ENCODE results near the gene ABLIM1.

ABLIM1 gene

DNA sequence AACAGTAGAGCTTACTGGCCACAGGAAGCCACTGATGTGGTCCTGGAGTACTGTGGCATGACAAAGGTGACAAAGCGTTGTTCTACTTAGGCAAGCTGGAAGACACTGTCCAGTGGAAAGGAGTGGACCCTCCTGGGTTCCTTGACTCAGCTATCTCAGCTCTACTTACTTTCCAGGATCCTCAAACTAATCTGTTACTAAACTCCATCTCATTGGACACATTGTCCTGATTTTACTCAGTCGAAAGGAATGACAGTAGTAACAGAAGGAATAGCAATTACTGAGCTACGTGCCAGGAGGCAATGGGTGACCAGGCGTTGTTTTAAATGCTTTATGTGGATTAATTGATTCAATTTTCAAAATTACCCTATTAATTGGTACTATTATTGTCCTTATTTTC is 41.6 kb downstream of the ABLIM1 start:
- no peak for FAIRE-seq

DNA sequence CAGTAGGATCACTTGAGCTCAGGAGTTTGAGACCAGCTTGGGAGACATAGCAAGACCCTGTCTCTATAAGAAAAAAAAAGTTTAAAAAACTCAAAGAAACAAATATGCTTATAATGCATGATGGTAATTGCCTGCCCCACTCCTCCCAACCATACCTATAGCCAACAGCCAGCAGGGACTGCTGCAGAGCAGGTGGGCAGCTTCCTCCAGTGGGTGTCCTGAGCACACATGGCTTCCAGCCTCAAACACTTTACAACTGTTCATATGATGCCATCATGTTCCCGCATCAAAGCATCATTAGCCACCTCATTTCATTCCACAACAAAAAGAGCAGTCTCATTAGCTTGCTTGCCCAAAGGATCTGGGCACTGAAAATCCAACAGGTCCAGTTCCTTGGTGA is 42.0 kb downstream of the ABLIM1 start:
- FAIRE-seq, result no peak

DNA sequence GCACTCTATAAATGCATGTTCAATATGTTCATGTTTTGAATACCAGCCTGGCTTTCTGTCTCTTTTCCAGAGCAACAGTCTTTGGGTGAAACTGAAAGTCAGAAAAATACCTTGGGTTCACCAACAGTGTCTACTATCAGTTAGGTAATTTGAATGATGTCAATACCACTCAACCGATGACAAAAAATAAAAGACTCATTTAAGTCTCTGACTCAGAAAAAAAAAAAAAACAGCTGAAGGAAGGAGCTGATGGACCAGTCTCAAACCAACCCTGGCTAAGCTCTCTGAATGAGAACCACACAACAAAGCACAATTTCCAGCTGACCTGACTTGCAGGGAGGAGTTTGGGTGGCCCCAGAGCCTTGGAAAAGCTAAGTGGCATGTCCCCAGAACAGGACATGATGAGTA is 42.5 kb downstream of the ABLIM1 start:
- no peak for FAIRE-seq

DNA sequence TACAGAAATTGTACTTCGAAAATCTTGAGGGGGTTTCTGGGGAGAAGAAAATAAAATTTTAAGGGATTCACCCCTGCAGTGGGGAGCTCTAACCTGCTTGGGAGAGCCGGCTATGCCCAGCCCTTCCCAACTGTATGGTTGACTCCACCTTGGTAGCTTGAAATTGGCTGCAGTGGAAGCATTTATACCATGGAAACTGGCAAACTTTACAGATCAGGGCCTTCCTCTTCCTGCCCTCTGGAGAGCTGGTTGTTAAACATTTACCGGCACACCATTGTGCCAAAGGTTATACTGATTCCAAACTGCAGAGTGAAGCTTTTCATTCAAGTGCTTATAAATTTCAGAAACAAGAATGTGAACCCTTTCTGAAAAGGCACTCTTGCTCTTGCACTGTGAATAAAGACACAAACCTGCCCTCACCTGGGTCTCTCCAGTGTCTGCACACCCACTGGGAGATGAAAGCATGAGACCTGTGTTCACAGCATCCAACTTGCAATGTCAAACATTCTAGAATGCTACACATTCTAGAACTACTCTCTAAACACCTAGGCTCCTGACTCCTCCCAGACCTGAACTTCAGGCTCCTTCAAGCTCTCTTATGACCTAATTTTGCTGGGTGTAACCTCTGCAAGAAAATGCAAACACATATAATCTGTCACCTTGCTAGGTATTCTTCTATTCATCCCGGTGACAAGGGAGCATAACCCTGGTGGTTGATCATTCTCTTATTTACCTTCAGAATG is 44.7 kb downstream of the ABLIM1 start:
- FAIRE-seq, result no peak

DNA sequence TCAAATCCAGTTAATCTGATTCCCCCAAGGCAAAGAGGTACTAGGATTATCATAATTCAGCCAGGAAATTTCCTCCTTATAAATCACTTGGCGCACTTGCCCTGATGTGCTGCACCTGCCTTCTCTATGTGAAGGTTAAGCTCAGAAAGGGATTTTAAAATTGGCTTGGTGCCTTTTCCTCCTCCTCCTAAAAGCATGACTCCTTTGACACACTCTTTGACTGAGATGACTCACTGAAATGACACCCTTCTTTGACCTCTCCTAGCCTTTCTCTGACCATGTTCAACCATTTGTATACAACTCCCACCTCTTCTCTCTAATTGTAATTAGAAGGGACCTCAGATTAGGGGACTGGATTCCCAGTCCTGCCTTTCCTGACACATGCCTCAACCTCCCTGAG is 46.5 kb downstream of the ABLIM1 start:
- FAIRE-seq, result no peak

DNA sequence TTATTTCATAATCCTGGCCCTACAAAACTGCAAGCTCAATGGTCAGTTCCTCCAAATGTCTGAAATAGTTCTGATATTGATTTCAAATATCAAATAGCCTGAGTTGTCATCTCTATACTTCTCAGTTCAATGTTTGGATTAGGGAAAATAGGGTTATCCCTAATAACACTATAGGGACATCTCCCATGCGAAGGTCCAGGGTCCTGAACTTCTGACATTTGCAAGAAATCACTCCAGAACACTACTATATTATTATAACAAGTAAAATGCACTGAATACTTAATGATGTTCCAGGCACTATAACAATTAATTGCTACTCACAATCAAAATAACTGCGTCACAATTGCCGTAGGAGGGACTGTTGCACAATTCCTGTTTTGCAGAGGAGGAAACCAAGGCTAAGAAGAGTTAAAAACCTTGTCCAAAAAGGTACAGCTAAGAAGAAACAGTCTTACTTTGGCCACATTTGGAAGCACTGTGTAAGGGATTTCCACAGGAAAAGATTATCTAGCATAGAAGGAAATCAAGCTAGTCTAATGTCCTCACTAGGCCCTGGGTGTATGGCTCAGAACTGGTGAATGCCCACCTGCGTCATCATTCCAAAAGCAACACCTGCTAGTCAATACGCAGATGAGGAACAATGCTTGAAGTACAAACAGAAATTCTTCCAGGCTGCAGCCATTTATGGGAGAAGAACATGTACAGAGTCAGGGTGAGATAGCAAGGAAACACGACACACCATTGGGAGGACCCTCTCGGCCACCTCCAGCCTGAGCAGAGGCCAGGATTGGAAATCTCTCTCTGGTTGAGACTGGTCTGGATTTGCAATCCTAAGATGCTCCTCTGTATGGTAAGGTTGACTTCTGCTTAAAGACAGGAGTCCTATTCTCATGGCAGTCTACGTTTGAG is 48.3 kb downstream of the ABLIM1 start:
- no peak for FAIRE-seq

DNA sequence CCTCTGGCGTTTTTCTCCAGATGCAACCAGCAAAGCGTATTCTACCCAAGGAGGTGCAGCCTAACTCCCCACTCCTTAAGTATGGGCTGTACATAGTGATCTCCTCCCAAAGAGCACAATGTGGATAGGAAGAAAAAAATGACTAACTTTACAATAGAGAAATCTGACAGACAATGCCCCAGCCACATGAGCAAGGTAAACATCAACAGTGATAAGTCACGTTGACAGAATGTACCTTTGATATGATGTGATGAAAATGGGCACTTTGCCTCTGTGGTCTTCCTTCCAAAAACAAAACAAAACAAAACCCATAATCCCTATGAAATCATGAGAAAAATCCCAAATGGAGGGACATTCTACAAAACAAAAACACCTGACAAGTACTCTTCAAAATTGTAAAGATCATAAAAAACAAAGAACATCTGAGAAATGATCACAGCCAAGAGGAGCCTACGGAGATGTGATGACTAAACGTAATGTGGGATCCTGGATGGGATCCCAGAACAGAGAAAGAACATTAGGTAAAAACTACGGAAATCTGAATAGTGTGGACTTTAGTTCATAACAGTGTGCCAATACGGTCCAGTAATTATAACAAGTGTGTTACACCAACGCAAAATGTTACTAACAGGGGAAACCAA is 50.6 kb downstream of the ABLIM1 start:
- no peak for FAIRE-seq

DNA sequence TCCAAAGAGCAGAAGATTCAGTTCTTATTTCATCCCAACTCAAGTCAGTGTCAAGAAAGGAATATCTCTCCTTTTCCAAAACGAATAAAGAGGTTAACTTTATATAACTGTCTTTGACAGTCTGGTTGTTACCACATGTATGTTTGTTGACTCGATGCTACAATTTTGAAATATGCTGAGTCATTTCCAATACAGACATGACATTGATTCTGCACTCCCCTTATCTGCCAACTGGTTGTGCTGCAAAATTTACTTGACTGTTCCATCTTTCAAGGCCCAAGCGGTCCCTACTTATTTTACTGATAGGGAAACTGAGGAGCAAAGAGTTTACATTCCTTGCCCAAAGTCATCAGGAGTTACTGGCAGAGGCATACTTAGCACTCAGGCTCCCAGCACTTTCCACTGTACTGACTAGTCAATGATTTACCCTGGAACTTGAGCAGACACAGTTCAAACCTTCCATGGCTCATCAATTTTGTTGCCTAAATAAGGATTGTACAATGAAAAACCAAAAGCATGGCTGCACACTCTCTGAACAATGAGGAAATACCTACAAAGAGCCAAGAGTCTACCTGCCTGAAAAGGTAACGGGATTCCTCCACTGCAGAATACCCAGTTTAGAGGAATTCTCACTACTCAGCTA is 52.8 kb downstream of the ABLIM1 start:
- no peak for FAIRE-seq

DNA sequence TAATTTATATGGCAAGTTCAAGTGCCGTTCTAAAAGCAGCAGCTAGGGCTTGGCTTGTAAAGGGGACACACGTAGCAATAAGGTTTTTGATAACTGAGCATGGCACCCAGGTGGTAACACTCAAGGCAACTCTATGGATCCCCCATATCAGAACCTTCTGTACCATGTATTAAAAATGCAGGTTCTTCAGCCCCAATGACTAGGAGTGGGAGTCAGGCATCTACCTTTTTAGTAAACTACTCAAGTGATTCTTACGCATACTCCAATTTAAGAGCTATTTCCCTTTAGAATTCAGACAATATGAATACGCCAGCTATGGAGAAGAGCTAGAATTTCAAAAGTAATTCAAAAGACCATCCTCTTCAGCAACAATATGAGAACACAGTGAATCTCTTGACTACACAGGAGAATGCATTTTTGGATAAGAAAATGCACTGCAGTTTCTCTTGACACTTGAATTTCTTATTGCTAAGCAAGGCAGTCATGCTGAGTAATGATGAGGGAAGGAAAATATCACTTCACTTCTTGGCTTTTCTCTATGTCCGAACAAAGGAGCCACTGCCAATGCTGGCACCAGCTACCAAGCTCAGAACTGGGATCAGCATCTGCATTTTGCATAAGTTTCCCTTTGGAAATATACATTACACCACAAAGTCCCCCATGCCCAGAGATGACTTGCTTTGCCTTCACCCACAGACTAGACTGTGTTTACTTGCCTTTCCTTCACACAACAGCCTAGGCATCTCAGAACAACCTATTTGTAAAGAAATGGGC is 53.5 kb downstream of the ABLIM1 start:
- no peak for FAIRE-seq

DNA sequence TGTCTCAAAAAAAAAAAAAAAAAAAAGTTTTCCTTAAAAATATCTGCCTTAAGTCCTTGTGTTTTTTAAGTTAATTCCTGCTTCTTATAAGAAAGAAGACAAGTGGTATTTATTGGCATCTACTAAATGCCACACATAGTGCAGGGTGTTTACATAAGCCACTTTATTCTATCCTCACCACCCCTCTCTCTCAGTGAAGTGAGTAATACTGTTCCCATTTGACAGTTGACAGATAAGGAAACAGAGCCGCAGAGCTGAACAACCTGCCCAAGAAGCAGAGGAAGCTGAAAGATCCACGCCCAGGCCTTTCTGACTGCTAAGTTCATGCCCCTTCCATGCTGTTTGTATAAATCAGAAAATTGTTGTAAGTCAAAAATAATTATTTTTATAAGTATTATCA is 54.1 kb downstream of the ABLIM1 start:
- FAIRE-seq, result no peak

DNA sequence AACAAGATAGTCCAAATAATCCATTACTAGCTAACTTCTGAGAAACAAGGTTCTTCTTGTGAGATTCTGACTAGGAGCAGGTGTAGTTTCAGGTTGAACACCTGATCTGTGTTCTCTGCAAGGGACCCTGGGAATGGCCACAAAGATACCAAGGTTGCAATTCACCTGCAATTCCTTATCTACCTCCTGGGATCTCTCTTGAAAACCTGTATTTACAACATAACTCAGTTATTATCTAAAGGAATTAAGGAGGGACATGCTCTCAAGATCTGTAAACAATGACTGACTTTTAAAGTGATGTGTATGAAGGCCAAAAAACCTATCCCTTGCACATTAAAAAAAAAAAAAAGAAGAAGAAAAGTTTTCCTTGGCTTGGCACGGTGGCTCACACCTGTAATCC is 54.8 kb downstream of the ABLIM1 start:
- FAIRE-seq, result no peak

DNA sequence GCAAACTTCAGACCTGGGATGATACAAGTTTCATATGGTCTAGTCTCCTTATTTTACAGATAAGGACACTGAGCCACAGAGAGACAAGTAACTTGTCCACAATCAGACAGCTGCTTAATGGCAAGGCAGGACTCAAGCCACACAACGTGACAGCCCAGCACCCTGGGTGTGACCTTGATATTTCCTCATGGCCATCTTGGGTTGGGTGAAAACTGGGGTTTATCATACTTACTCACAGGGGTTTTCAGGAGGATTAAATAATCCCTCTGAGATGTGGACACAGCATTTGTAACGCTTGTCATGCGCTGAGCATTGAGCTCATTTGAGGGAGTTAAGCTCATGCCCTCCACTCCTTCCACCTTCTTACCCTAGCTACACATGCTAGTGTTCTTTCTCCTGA is 58.0 kb downstream of the ABLIM1 start:
- no peak for FAIRE-seq

DNA sequence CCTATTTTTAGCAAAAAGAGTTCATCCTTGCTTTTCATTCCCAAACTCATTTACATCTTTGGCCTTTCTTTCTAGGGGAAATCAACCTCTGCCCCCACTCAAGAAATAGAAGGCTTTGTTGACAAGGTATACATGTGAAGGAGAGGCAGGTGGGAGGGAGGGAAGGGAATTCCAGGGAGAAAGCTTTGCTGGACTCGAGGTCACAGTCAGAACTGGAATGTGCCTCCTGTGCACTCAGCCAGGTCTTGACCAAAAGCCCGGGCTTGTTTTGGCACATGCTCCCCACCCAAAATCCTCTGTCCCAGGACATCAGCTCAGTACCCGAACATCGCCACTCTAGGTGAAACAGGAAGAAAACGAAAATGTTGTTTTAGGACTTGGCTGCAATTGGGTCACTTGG is 61.3 kb downstream of the ABLIM1 start:
- FAIRE-seq, result no peak

DNA sequence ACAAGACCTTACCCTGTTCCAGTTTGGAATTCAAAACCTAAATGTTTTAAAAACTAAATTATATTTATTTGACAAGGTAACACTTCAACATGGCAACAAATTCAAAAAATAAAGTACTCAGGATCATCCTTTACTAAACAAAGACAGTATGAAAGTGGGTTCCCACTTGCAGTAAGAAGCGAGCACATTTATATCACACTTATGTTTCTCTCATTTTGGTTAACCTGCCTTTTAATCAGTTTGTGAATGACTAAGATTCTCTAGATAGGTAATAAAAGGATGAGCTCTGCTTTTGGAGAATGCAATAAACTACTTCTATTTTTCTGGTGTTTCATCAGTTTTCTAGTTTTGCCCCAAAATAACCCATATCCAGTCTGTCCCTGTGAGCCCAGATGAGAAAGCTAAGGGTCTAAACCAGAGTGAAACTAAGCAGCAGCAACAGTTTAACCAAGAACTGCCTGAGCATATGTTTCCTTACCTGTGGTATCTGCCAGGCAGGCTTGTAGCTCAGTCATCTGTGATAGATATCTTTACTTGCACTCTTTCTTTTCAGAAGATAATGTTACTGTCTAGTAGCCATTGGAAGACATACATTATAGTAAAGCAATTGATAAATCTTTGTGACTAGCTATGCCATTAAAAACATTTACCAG is 64.1 kb downstream of the ABLIM1 start:
- no peak for FAIRE-seq

DNA sequence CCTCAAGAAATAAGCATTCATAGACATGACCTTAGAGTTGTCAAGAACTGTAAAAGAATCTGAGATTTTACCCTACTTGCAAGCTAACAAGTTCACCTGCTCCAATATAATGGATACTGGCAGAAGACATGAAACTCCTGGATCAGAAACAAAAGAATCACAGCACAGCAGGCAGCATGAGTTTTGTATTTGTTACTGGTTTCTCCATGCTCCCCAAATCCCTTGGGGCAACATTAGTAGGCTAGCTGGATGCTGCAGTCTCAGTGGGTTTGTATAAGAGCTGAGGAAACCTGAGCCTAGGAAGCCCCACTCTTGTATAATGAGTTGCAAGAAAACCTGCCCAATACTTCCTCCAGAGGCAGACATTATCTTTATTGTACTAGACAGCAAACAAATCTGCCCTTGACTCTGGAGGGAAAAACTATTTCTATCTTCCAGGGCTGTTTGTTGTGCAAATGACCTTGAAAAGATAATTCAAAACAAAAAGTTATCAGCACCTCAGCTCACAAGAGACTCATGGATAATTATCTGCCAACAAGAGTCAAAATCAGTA is 64.8 kb downstream of the ABLIM1 start:
- FAIRE-seq, result no peak

DNA sequence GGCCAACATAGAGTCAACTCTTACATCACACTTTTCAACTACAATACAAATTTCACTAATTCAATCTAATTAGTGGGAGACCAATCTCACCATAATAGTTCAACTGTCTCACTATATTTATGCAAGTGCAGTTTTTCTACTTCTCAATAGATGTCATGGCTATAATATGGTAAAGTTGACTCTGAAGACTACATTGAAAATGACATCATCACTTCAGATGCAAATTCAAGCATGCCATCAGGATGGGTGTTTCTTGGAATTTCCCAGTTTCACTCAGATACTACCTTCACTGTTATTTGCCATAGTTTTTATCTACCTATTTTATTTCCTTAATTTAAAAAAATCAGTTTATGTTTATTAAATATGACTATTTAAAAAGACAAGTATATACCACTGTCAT is 67.1 kb downstream of the ABLIM1 start:
- no peak for FAIRE-seq

DNA sequence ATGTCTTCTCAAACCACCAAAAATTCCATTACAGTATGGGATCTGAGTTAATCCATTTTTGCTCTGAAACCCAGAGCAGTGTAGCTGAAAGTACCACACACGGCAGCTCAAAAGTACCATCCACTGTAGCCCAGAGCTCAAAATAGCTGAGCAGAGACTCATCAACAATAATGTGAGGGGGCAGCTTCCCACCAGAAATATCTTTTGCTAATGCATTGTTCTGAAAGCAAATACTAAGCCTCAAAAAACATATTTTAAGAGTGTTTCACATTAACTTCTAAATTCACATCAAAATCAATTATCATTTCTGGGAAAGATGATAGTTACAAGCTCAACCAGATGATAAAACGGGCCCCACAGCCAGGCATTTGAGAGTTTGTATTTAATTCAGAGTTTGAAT is 73.7 kb downstream of the ABLIM1 start:
- no peak for FAIRE-seq

DNA sequence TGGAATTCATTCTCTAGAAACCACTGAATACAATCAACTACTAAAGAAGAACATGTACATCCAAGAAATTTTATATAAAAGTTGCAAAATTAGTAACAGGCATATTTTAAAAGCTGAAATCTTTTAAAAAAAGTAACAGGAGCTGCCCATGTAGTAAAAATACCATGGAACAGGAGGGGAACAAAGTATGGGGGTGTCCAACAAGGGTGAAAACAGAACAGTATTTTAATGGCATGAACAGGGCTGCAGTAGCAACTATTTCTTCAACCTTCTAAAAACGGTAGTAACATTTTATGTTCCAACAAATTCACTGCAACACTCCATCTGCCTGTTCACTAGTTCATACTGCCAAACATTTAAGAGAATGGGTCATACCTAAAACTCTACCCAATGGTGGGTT is 77.0 kb downstream of the ABLIM1 start:
- no peak for FAIRE-seq

DNA sequence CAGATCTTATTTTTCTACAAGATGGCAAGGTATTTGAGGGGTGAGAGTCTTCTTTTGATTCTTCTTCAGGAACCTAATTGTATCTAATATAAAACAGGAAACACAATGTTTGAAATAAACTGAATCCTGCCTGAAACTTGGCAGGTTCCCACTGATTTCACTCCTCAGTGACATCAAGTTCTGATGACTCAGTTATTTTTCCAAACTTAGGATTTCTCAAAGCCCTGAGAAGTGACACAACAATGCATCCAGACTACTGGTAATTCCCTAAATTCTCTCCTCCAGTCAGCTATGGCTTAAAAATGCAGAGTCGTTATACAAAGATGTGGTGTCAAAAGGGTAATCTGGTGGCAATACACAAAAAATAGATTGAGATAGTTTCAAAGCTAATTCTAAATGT is 80.9 kb downstream of the ABLIM1 start:
- no peak for FAIRE-seq

DNA sequence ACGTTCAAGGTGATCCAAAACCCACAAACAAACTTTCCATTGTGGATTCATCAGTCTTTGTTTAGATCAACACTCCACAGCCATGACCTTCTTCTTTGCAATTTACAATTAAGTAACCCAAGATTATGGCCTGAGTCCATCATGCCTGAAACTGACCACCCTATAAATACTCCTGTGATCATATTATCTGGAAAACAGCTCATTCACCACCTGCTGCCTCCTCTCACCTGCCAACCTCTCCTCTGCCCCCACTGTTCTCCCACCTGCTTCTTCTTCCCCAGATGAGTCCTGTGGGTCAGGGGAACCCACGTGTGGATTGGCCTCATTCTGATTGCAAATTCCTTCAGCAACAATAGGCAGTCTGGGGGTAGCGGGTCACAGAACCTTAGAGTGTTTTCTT is 81.4 kb downstream of the ABLIM1 start:
- no peak for FAIRE-seq

DNA sequence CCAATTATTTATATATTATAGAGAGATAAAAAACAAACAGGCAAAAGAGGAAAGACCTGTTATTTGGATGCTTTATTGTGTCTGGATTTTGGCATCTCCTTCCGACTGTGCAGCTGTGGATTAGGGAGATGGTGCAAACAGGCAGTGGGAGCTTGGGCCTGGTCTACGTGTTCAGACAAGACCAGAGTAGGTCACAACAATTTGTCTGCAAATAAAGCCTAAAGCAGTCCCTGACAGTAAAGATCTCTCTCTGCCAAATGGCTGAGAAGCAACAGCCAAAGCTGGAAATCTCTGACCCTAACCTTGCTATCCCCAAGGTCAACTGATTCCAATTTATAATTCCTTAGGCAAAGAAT is 82.0 kb downstream of the ABLIM1 start:
- FAIRE-seq, result no peak
